Nephron progenitor cell (in vitro differentiated cells): ENCODE measurements around the gene SIGMAR1.

Experiments
- DNase-seq: peaks from one replicate; pipeline ENCODE4 v3.0.0; 2021
- H3K27ac Mint-ChIP-seq: 2 replicates; pipeline ENCODE4 v1.8.0; 2021; ENCODE audit warnings: mild to moderate bottlenecking, moderate library complexity, mixed read lengths
- H3K27me3 Mint-ChIP-seq: 2 replicates; pipeline ENCODE4 v1.8.0; 2021; ENCODE audit warnings: mild to moderate bottlenecking, low read depth, mixed read lengths; ENCODE audit not compliant: poor library complexity
- H3K36me3 Mint-ChIP-seq: 2 replicates; pipeline ENCODE4 v1.8.0; 2021; ENCODE audit warnings: low read depth, mixed read lengths
- H3K4me1 Mint-ChIP-seq: 2 replicates; pipeline ENCODE4 v1.8.0; 2021; ENCODE audit warnings: mixed read lengths
- H3K4me3 Mint-ChIP-seq: 2 replicates; pipeline ENCODE4 v1.8.0; 2021; ENCODE audit warnings: mild to moderate bottlenecking, moderate library complexity, mixed read lengths
- H3K9me3 Mint-ChIP-seq: 2 replicates; pipeline ENCODE4 v1.8.0; 2021; ENCODE audit warnings: mild to moderate bottlenecking, moderate library complexity, mixed read lengths
- TF ChIP-seq, protein P1 (sequence below): fragments of 200-600 bp; sonication (generic); IDR thresholded peaks from 2 replicates; pipeline ENCODE4 v1.5.0; 2021; ENCODE audit warnings: antibody characterized with exemption

The SIGMAR1 gene

DNA sequence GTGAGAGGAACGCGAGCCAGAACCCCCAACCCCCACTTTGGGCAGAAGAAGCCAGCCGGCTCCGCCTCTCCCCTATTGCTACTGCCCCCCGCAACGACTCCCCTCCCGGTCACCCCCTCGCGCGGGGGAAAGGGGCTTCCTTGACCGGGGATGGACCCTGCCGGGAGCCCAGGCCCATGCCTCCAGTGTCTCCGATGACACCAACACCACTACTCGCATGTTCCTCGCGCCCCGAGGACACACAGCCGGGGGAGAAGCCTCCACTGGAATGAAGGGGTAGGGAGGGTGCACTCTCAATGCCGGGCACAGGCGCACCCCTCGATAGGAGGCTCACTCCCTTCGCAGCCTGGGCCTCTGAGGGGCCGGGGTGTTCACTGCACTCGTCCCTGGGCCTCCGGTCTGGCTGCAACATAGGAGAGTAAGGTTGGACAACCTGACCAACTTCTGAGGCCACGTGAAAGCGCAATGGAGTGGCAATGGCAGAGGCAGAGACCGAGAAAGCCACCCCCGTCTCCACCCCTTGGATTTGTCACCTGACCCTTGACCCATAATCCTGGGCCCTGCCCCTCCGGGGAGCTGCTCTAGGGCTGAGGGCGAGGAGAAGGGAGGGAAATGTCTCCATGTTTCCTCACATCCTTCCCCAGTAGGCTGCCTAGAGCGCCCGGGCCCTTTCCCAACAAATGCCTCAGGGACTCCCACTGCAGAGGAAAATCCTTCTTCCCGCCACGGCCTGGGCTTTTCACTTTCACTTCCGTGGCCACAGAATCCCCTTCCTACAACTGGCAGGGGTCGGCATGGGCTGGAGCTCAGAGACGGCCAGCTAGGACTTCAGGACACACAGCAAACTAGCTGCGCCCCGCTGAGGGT is 47.0 kb downstream of the SIGMAR1 start:
- no peaks in the 10 kb centered on the region for H3K9me3 Mint-ChIP-seq
- no peaks in the 10 kb centered on the region for H3K36me3 Mint-ChIP-seq
- peaks cover 54% of the 10 kb centered on the region for H3K27me3 Mint-ChIP-seq
- TF ChIP-seq, protein P1, sequence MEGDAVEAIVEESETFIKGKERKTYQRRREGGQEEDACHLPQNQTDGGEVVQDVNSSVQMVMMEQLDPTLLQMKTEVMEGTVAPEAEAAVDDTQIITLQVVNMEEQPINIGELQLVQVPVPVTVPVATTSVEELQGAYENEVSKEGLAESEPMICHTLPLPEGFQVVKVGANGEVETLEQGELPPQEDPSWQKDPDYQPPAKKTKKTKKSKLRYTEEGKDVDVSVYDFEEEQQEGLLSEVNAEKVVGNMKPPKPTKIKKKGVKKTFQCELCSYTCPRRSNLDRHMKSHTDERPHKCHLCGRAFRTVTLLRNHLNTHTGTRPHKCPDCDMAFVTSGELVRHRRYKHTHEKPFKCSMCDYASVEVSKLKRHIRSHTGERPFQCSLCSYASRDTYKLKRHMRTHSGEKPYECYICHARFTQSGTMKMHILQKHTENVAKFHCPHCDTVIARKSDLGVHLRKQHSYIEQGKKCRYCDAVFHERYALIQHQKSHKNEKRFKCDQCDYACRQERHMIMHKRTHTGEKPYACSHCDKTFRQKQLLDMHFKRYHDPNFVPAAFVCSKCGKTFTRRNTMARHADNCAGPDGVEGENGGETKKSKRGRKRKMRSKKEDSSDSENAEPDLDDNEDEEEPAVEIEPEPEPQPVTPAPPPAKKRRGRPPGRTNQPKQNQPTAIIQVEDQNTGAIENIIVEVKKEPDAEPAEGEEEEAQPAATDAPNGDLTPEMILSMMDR, result no peak
- peak overlapping the region; percentile 97 for H3K4me3 Mint-ChIP-seq
- peak; percentile 38 for DNase-seq
- H3K27ac Mint-ChIP-seq, result no peak overlapping the region
- peaks cover 74% of the 10 kb centered on the region for H3K4me1 Mint-ChIP-seq

DNA sequence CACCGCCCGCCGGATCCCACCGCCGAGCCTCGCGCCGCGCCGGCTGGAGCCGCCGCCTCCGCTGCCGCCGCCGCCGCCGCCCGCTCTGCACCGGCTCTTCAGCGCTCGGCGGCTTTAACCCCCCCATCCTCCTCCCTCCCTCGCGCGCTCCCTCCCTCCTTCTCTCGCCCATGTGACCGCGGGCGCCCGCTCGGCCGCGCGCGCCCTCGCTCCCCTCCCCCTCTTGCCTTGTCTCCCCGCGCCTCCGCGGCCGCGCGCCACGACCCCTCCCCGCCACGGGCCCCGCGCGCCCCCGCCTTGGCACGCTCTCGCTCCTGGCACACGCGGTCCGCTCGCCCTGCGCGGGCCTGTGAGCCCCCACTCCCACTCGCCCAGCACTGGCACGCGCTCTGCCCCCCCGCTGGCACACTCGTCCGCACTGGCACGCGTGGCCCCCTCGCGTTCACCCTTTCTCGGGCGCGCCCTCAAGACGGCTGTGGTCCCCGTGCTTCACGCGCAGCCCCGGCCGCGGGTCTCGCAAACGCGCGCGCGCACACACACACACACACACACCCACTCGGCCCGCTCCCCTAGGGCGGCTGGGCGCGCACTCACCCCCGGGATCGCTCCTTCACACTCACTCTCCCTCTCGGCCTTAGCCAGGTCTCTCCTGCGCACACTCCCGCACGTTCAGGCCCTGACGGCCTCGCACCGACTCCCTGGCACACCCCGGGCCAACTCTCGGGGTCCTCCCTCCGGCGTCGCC is 47.8 kb downstream of the SIGMAR1 start, which contains the start of gene CNTFR:
TSS of gene CNTFR (minus strand) at position 89 of the 745 bp plus-strand sequence. CDS start 20,743 bp downstream, outside the sequence.
- no peaks in the 10 kb centered on the region for H3K36me3 Mint-ChIP-seq

GRCh38 chr9:34588671-34589635 is 48.6 kb downstream of the SIGMAR1 start:
- DNase-seq, result peak; percentile 45
- Mint-ChIP-seq H3K27me3 (peaks cover 48% of the 10 kb centered on the region), H3K27ac (peak overlapping the region; percentile 63)

More for the DNA sequence above, 47.8 kb downstream of the SIGMAR1 start, which contains the start of gene CNTFR:
- peak; percentile 75 for DNase-seq
- peak within 1 kb of the TSS; percentile 97 for H3K4me3 Mint-ChIP-seq
- no peaks in the 10 kb centered on the region for H3K9me3 Mint-ChIP-seq
- H3K4me1 Mint-ChIP-seq, result peaks cover 75% of the 10 kb centered on the region
- H3K27me3 Mint-ChIP-seq, result peaks cover 52% of the 10 kb centered on the region
- TF ChIP-seq, protein P1, result no peak
- peak within 1 kb of the TSS; percentile 63 for H3K27ac Mint-ChIP-seq

DNA sequence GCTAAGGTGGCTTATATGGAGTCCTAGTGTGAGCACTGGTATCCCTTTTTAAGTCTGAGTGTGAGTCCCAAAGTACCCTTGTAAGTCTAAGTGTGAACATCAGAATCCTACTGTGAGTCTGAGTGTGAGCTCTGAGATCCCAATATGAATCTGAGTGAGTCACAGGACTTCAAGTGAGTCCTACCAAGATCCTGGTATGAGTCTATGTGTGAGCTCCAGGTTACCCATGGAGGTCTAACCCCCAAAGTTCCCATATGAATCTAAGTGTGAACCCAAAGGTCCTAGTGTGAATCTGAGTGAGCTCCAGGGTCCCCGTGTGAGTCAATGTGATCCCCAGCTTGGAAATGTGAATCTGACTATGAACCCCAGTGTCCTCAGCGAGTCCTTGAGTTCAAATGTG is 50.3 kb downstream of the SIGMAR1 start:
- Mint-ChIP-seq H3K36me3 (no peaks in the 10 kb centered on the region), H3K27ac (no peak overlapping the region), H3K27me3 (peaks cover 33% of the 10 kb centered on the region), H3K4me1 (peaks cover 78% of the 10 kb centered on the region), H3K9me3 (no peaks in the 10 kb centered on the region), H3K4me3 (peak overlapping the region; percentile 97)
- TF ChIP-seq, protein P1, result no peak
- no peak for DNase-seq

More at GRCh38 chr9:34588671-34589635, 48.6 kb downstream of the SIGMAR1 start:
- Mint-ChIP-seq H3K36me3 (no peaks in the 10 kb centered on the region), H3K9me3 (no peaks in the 10 kb centered on the region), H3K4me3 (peak overlapping the region; percentile 97), H3K4me1 (peaks cover 78% of the 10 kb centered on the region)
- TF ChIP-seq, protein P1, result no peak

DNA sequence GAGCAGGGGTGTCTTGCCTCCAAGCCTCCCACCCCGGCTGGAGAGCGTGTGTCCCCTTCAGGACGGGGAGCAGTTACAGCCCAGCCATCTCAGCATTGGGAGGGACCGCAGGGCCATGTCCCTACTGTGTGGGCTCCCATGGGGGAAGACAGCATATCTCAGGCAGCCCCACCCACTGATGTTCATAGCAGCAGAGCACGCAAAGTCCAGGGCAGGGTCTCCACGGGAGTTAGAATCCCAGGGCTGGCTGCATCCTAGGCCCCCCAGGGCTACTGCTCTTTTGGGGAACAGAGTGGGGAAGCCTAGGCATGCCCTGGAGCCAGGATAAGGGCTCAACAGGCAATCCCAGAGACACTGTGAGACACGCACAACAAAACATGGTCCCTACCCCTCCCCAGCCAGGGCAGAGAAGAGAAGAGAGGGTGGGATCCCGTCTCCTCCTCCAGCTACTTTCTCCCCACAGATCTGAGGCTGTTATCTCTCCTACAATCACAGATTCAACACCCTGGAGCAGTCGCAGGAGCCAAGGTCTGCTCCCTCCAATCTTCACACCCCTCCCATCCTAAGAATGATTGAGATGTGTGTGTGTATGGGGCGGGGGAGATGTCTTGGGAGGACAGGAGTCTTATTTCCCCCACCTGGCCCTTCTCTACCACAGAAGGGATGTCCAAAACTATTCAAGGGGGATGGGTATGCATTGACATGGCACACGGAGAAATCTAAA is 51.5 kb downstream of the SIGMAR1 start:
- H3K27ac Mint-ChIP-seq, result peak overlapping the region; percentile 66
- no peaks in the 10 kb centered on the region for H3K9me3 Mint-ChIP-seq
- peaks cover 21% of the 10 kb centered on the region for H3K27me3 Mint-ChIP-seq
- TF ChIP-seq, protein P1, result no peak
- H3K4me1 Mint-ChIP-seq, result peaks cover 84% of the 10 kb centered on the region
- peak overlapping the region; percentile 97 for H3K4me3 Mint-ChIP-seq
- DNase-seq, result no peak
- no peaks in the 10 kb centered on the region for H3K36me3 Mint-ChIP-seq
